HG03575 (cell line): ENCODE data around the gene RTRAF.

Source experiments
- ATAC-seq: cut with Tn5 transposase; IDR thresholded peaks from one replicate; pipeline ENCODE4 v1.9.1; 2021; ENCODE audit not compliant: unreplicated experiment, insufficient number of reproducible peaks, low FRiP score; ENCODE audit errors: extremely low read depth

RTRAF gene

DNA sequence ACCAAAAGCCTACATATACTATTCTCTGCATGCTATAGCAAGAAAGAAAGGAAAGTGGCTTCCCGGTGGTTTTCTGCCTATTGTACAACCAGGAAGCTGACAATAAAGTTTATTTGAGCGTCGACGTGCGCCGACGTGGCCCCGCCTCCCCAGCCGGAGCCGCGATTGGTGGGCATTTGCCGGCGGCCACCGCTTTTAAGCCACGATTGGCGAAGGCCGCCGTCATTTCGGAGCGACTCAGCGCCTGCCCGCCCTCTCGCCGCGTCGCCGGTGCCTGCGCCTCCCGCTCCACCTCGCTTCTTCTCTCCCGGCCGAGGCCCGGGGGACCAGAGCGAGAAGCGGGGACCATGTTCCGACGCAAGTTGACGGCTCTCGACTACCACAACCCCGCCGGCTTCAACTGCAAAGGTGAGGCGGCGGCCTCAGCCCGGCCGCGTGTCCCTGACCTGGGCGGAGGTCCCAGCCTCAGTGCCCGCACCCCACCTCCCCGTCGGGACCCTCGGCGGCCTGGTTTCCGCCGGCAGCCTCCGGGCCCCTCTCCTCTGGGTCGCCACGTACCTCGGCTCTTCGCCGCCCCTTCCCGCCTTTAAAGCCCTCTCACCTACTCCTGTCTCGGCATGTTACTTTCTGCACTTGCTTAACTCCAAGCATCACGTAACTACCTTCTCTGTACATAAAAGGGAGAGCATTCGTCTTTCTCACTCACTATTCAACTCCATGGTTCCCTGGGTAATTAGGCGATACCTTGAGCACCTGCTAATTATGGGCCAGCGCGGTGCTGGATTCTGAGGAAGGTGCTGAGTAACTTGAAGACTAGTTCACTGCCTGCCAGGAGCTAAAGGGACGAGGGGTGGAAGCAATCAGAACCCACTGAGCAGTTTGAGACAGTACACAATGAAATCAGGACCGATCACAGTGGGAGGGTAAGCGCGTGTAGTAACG, at the start of gene RTRAF:
Gene RTRAF (plus strand): TSS at position 254 of the 942 bp plus-strand sequence. CDS start 94 bp downstream, at position 348.
- peak; percentile 51 for ATAC-seq

DNA sequence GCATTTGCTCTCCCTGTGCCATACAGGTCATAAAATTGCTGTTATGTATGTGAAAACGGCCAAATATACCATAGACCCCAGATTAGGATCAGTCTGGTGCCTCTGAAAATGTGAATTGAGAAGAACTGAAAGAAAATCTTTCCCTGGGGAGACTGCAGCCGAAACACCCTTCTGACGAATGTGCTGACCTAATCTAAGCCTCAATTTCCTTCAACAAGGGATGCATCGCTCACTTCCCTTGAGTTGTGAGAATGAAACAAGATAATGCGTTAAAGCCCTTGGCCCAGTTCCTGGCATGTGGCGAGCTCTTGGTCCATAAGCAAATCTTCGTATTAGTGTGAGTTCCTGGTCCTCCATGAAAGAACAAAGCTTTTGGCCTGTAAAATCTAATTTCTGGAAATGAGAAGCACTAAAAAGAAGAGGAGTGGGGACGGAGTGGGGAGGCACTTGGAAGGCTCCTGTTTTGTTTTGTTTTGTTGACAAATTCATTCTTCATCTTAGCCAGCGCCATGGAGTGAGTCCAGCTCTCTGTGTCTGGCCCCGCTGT, 49.5 kb upstream of the RTRAF start:
- no peak for ATAC-seq

DNA sequence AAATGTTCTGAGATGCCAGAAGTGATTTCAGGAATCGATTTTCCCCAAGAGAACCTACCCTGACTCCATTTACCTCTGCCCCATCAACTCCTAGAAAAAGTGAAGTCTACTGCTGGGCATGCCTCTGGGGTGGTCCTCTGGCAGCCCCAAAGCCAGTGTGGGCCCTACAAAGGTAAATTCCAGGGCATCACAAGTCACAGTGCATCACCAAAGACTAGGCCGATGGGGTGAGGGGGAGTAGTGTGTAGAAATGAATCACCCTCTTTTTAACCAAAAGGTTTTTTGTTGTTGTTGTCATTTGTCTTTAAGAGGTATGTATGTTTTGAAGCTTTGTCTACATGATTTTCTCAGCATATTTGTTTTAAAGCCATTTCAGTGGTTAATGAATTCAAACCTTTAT, 46.4 kb upstream of the RTRAF start:
- no peak for ATAC-seq

DNA sequence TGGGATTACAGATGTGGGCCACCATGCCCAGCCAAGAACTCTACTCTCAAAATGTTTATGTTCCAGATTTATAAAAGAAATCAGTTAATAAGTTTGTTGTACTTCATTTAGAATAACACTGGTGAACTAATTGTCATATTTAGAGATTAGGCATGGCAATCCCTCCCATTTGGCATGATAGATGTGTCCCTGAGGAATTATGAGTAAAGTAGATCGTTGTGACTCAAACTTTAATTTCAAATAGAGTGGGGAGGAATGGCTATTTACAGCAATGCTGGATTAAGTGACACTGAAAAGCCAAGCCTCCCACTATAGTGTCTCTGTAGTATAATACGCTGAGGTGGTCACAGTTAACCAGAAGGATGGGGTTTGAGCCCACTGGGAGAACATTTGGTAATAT, 39.3 kb upstream of the RTRAF start:
- no peak for ATAC-seq

DNA sequence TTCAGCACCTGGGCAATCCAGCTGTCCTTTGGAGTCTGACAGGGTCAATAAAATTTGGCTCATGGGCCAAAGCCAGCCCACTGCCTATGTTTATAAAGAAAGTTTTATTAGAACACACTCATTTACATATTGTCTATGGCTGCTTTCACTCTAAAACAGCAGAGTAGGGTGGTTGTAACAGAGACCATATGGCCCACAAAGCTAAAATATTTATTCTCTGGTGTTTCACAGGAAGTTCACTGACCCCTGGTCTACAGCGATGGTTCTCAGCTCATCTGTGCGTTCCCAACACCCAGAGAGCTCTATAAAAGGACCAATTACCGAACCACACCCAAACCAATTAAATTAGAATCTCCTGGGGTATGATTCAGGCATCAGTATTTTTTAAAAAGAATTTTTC, 37.7 kb upstream of the RTRAF start:
- ATAC-seq = no peak

DNA sequence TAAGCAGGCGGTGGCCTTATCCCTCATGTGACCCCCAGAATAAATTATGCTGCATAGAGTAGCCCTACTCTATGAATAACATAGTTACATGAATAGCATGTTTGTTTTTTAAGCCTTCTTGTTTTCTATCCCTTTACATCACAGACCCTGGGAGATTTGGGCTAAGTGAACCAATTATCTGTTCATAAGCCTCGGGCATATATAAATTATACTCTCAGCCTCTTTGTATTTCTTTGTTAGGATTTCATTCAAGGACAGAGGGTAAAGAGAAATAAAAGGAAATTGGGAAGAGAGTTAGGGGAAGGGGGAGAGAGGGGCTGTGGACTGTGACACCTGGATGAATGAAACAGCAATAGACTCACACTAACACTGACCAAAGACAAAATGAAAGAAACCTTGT, 35.3 kb upstream of the RTRAF start:
- no peak for ATAC-seq

DNA sequence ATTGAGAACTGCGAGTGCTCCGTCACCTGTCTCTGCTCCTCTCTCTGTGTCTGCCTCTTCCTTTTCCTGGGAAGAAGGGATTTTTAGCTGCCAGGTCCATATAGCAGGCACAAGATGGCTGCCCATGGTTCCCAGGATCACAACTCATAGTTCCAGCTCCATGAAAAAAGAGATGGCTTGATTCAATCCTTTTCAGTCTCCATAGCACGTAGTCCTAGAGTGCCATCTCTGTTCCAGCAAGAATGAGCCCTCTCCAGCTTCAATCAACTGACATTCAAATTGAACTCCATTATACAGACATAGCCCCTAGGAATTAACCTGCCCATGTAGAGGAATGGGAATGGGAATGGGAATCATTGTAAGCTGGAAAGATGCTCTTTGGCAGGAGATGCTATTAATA, 34.7 kb upstream of the RTRAF start:
- no peak for ATAC-seq

DNA sequence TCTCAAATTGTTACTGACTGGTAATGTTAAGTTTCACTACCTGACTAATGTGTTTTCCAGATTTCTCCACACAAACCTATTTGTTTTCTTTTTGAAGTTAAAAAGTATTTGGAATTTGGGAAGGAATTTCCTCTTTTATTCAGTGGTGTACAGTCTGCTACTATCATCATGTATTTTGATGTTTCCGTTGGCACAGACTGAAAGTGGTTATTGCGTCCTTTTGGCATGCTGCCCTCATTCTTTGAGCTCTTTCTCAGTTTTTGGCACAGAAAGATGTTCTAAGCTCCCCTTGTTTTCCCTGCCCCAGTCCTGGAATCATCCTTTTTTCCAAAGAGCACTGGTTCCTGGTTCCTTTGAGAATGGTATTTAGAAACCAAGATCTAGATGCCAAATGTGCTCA, 31.4 kb upstream of the RTRAF start:
- no peak for ATAC-seq

DNA sequence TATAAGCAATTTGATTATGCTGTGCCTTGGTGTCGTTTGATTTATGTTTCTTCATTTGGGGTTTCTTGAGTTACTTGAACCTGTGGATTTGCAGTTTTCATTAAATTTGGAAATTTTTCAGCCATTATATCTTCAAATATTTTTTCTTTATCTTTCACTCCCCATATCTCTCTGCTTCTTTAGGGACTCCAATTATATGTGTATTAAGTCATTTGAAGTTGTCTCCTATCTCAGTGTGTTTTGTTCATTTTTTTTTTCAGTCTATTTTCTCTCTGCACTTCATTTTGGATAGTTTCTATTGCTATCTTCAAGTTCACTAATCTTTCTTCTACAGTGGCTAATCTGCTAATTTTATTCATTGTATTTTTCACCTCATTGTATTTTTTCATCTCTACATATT, 29.4 kb upstream of the RTRAF start:
- ATAC-seq = no peak

DNA sequence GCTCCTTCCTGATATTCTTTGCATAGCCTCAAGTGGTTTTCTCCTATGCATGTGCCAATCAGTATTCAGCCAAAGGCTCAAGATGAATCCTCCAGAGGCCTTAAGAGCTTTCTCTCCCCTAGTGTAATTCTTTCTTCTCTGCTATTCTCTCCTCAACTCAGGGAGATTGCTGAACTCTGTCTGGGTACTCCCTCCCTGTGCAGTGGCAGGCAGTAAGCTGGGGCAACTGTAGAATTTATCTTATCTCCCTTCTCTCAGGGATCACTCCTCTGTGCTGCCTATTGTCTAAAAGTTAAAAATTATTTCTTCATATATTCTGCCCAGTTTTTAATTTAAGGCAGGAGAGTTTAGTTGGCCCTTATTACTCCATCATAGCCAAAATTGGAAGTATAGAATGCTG, 28.5 kb upstream of the RTRAF start:
- ATAC-seq = no peak

DNA sequence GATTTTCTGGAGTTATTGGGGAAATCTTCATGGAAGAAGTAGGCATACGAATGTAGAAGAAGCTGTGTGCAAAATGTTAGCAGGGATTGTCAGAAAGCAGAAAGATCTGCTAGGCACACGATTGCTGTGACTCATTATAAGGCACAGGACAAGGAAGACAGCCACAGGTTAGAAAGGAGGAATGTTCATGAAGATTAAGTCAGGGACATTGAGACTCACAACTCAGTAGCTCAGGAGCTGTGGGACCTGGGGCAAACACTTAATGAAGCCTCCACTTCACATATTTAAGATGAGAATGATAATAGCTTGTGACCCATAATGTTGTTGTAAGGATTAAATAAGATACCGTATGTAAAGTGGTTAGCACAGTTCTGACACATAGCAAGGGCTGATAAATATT, 26.6 kb upstream of the RTRAF start:
- ATAC-seq = no peak

DNA sequence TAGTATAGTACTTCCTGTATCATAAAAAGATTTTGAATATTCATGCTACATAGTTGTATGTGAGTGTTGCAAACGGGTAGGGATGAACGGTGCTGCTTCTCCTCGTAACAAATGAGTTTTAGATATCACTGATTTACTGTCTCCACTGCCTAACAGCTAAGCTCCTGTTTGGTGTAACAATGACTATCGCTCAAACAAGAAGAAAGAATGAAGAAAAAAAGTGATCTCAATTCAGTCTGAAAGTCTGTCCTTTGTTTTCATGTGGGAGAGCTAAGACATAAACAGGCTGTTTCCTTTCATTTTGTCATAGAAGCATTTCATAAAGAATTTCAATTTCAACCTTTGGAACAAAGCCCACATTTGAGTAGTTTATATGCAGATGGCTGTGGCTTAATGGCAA, 26.1 kb upstream of the RTRAF start:
- ATAC-seq = no peak

DNA sequence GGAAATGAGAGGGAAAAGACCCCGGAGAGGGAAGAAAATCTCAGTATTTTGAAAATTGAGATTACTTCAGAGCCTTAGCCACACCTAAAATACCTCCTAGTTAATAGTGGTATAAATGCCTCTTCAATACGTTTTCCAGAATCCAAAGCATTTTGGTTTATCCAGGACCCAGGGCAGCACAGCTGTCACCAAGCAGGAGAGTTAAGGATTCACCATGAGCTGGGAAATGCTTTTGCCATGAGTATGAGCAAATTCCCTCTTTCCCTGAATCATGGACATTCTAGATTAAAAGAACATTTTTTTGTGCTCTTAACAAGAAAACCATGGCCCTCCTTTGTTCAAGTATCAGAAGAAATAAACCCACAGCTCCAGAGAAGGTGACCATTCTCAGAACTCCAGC, 21.8 kb upstream of the RTRAF start:
- ATAC-seq = no peak

DNA sequence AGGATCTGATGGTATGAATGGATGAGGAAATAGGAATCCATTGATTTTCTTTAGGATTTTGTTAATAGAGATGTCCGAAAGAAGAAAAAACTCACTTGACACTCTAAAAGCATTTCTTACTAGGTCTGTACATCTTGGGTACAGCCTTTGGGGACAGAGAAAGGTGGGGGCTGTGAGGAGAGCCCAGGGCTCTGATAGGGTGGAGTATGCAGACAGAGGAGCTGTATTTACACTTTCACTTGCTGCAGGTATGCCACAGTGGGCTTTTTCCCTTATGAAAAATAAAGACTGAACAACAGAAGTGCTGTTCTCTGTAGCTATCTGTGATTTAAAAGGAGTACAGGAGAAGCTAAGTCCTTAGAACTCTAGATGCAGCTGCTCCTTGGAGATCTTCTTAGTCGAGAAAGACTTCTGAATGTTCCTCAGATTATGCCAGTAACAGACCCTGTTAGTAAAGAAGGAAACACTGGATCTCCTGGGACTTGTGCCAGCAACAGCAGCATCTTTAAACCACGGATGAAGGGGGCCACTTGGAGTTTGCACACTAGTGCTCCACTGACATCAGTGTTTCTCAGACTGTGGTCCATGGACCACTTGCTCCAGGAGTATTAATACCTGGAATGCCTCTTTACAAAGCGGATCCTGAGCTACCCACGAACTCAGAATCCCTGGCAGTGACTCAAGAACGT, 19.4 kb upstream of the RTRAF start:
- no peak for ATAC-seq

DNA sequence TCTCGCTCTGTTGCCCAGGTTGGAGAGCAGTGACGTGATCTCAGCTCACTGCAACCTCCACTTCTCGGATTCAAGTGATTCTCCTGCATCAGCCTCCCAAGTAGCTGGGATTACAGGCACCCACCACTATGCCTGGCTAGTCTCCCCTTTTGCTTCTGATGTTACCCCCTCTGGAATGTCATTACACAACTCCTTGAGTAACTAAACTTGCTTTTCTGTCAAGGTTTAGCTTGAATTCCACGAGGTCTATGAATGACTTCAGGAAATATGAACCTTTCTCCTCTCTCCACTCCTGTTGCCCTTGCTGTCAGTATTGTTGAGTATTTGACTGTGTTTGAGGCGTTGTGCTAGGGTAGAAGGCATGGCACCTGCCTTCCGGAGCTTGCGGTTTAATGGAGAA, 16.8 kb upstream of the RTRAF start:
- no peak for ATAC-seq

DNA sequence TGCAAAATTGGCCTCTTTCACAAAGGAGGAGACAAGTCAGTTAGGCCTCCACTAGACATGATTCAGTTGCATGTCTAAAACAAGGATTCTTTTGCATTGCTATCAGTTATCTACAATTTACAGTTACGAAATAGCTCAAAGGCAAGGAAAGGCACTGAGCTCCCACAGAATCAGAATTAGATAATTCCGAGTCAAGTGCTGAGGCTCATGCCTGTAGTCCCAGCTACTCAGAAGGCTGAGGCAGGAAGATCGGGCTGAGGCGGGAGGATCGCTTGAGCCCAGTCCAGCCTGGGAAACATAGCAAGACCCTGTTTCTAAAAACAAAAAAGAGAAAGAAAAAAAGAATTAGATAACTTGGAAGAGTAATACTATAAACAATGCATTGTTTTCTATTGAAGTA, 12.3 kb upstream of the RTRAF start:
- no peak for ATAC-seq

DNA sequence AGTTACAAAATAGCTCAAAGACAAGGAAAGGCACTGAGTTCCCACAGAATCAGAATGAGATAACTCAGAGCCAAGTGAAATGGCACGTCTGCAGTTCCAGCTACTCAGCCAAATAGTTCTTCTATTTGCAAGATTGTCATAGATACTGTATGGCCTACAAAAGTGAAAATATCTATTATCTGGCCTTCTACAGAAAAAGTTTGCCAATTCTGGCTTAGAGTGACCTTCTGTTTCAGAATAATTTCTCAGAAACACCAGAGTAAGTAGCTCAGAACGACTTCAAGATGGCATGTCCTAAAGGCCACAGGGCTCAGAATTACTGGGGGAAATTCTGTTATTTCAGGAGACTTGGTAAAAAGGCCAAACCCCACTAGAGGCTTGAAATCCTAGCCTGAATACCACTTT, 10.7 kb upstream of the RTRAF start:
- no peak for ATAC-seq

DNA sequence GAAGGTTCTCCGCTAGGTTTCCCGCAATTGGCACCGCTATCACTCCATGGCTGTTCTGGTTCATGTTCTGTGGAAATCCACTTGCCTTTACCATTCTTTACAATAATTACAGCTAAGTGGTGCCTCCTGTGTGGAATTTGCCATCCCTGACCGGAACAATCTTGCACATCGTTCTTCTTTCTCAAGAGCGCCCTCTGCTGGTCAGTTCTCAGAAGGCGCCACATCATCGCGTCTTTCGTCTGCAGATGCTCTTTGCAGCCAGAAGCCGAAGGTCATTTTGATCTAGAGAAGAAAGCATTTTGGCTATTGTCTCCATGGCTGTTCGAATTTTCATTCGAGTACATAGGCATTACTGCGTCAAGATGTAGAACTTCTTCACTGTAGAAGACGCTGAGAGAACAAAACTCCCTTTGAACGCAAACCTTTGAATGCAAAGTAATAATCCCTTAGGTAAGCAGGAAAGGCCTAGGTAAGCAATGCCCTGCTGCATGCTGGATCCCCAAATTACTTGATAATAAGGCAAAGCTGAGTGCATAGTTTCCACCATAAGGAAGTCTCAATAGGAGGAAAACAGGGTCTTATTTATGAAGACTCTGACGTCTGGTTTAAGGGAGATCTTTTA, 10.1 kb upstream of the RTRAF start:
- ATAC-seq = no peak

DNA sequence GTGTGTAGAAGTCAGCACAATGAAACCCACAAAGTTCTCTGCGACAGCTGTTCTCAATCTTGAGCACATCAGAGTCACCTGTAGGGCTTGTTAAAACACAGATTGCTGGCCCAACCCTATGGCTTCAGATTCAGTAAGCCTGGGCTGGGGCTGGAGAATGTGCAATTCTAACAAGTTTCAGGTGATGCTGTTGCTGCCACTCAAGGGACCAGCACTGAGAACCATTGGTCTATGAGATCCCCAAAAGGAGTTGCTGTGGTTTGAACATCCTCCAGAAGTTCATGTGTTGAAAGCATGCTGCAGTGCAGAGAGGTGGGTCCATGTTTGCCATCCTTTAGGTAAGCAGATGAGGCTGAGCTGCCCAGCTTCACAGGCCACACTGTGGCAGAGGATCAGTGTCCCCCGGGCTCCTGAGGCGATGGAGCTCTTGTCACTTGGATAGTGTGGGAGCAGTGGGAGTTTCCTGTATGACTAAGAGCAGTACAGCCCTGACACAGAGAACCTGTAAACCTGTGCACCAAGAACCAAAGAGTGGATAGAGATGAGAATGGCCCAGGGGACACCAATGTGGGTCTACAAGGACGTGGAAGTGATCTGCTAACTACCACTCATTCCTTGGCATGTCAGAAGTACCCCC, 8.0 kb upstream of the RTRAF start:
- ATAC-seq = no peak
